PFSK-1 (cell line): ENCODE measurements around the gene PEX12.

Experiments used
- POLR2AphosphoS5 ChIP-seq: IDR thresholded peaks from 2 replicates; pipeline ENCODE4 v1.6.1; 2012; ENCODE audit warnings: low read depth, mild to moderate bottlenecking, control low read depth, low read length, moderate library complexity
- REST ChIP-seq, 2 experiments: IDR thresholded peaks; 2 replicates each; pipeline versions ENCODE4 v1.6.1 to v1.8.0; 2011 to 2012; ENCODE audit warnings: low read depth in 2 of 2, low read length in 2 of 2, control low read depth in 1 of 2, inconsistent platforms in 1 of 2, mild to moderate bottlenecking in 1 of 2, moderate library complexity in 1 of 2; ENCODE audit not compliant: insufficient read depth in 1 of 2
- TAF1 ChIP-seq: IDR thresholded peaks from 2 replicates; pipeline ENCODE4 v1.6.1; 2012; ENCODE audit warnings: low read length, control low read depth, borderline replicate concordance; ENCODE audit not compliant: insufficient read depth

- no peak for TF ChIP-seq POLR2AphosphoS5
- TF ChIP-seq REST (IDR thresholded peaks at IDR 0.05; ENCODE audit: insufficient read depth in 1 of 2, low read depth in 2 of 2, low read length in 2 of 2) = no peak
- TF ChIP-seq TAF1 = no peak
Observed at GRCh38 chr17:35555691-35556090, 22.7 kb downstream of the PEX12 start.
